Heart right ventricle (tissue), 16 donors: ENCODE results near the gene ING2. TPM values are rescaled to one million over a fixed set of nuclear protein-coding genes. Genes with fewer than 3 reads are reported as not detected.

Source experiments
- ATAC-seq, 8 donors: fragments of 200-7000 bp; cut with Tn5 transposase; one replicate each; pipeline ENCODE4 v1.9.1; 2020; ENCODE audit warnings: mild to moderate bottlenecking in 8 of 8, moderate library complexity in 8 of 8, moderate number of reproducible peaks in 1 of 8
- DNase-seq, 2 donors: peaks; one replicate each; pipeline ENCODE4 v3.0.0-alpha.2; 2020
- H3K27ac ChIP-seq, 10 donors: fragments of 200-600 bp; sonication (generic) in 2 of 10; one replicate each; pipeline versions ENCODE4 v1.5.0 to v1.8.0; 2020 to 2022; ENCODE audit warnings: mild to moderate bottlenecking in 3 of 10
- H3K27me3 ChIP-seq, 7 donors: fragments of 200-600 bp; one replicate each; pipeline ENCODE4 v1.8.0; 2021 to 2022; ENCODE audit warnings: mild to moderate bottlenecking in 2 of 7
- H3K36me3 ChIP-seq, 9 donors: fragments of 200-600 bp; sonication (generic) in 1 of 9; one replicate each; pipeline versions ENCODE4 v1.5.0 to v1.8.0; 2020 to 2022; ENCODE audit warnings: mild to moderate bottlenecking in 2 of 9
- H3K4me1 ChIP-seq, 9 donors: fragments of 200-600 bp; sonication (generic) in 1 of 9; one replicate each; pipeline versions ENCODE4 v1.5.0 to v1.8.0; 2020 to 2022; ENCODE audit warnings: mild to moderate bottlenecking in 4 of 9
- H3K4me3 ChIP-seq, 10 donors: fragments of 200-600 bp; sonication (generic) in 2 of 10; one replicate each; pipeline versions ENCODE4 v1.5.0 to v1.8.0; 2020 to 2022; ENCODE audit warnings: mild to moderate bottlenecking in 7 of 10, moderate library complexity in 2 of 10
- H3K9me3 ChIP-seq, 11 donors: fragments of 200-600 bp in 10 of 11; sonication (generic) in 2 of 11; one replicate each; pipeline versions ENCODE4 v1.5.0 to v1.8.0; 2013 to 2022; ENCODE audit warnings: mild to moderate bottlenecking in 2 of 11, control low read depth in 1 of 11, moderate library complexity in 1 of 11
- WGBS, 2 donors: extraction: QIAGEN DNeasy Blood & Tissue Kit; methylation state at CpG; one replicate each; pipeline ENCODE4 v1.1.7; 2013; ENCODE audit warnings: inconsistent platforms in 1 of 2; 5-methylcytosine and 5-hydroxymethylcytosine counted together
- intact Hi-C, 10 donors: fragments of 100-400 bp; cut with DNase I; formaldehyde crosslinking; loops; one replicate each; pipeline versions ENCODE4 v1.11.1 to v1.14.2; 2022
- polyA plus RNA-seq, 2 donors: library from polyadenylated mRNA; stranded (reverse); fragments of 200-250 nt; gene quantifications; one replicate each; pipeline ENCODE4 v1.2.3, GENCODE V29; 2013
- total RNA-seq, 10 donors: library from RNA; stranded (reverse); fragmentation: NEBNext Ultra II Directional in 3 of 10; extraction: Animal tissue kit (Norgen Biotek cat#: 25700) in 3 of 10; gene quantifications; one replicate each; pipeline versions ENCODE4 v1.2.1 to v1.2.4, GENCODE V29; 2021 to 2023
- TF ChIP-seq, protein P1 (sequence below), 9 donors: fragments of 200-600 bp; sonication (generic) in 2 of 9; IDR thresholded peaks; one replicate each; pipeline versions ENCODE4 v1.5.0 to v1.8.0; 2021 to 2022; ENCODE audit warnings: antibody characterized with exemption in 9 of 9, mild to moderate bottlenecking in 5 of 9, moderate library complexity in 1 of 9
- donor health status: Arrhythmogenic right ventricular cardiomyopathy.
- donor health status: ischemic (EF 13 %, LVEDD 7.1; RV severe dilation, severe dysfunction).
- donor health status: healthy with polysubstance abuse.
- donor health status: DM: no; HTN: yes; CAD: no.
- donor health status: DM: no; HTN: no; CAD: no.
- donor health status: ischemic (EF 25% LVEDD 6.9; RV normal size, moderate dysfunction).
- donor health status: ischemic (EF 25% LVEDD 5.7; RV mildly dilated, moderate dysfunction).
- donor health status: healthy.
- donor health status: DM: yes; HTN: yes; CAD: no.
- donor health status: Ischemic cardiomyopathy.
- donor health status: ischemic (EF 35%, LVEDD 5.7; RV mildly dilated, moderate dysfunction).
- donor health status: nonischemic (EF 11% LVEDD 7.7; RV severe dilation, severe dysfunction).
- donor health status: DM: yes; HTN: yes; CAD: no.
- donor health status: PGD.
- donor health status: ischemic (EF 29% LVEDD 5.4; RV normal size, mild dysfunction).
- donor health status: nonischemic (EF 23%, LVEDD 6.1; RV moderate dilation, normal function).

ING2 gene
- total and polyA plus RNA-seq, 12 donors, result 1.7 to 8.6 (median 5.2) TPM

DNA sequence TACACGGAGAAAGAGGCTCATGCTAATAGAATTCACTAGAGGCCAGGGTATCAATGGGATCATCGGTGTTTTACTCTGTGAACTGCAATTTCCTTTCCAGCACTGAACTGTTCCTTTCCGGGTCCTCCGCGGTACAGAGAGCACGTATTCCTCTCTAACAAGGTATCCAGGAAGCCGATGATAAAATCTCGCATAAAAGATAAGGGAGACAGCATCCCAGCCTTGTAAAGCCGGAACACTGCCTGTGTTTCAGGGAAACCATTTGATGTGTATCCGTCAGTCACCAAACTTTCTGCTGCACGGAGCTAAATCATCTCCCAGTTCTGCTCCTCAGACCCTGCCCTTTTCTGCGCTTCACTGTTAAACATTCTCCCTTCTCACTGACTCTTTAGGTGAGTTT is 54.0 kb downstream of the ING2 start:
- Histone ChIP-seq H3K9me3 (no peaks in the 10 kb centered on the region), H3K4me3 (no peak overlapping the region), H3K36me3 (no peaks in the 10 kb centered on the region), H3K27me3 (peaks cover 0 to 5% (median 0%) of the 10 kb centered on the region in 7 donors), H3K4me1 (no peaks in the 10 kb centered on the region), H3K27ac (no peak overlapping the region)
- TF ChIP-seq, protein P1, sequence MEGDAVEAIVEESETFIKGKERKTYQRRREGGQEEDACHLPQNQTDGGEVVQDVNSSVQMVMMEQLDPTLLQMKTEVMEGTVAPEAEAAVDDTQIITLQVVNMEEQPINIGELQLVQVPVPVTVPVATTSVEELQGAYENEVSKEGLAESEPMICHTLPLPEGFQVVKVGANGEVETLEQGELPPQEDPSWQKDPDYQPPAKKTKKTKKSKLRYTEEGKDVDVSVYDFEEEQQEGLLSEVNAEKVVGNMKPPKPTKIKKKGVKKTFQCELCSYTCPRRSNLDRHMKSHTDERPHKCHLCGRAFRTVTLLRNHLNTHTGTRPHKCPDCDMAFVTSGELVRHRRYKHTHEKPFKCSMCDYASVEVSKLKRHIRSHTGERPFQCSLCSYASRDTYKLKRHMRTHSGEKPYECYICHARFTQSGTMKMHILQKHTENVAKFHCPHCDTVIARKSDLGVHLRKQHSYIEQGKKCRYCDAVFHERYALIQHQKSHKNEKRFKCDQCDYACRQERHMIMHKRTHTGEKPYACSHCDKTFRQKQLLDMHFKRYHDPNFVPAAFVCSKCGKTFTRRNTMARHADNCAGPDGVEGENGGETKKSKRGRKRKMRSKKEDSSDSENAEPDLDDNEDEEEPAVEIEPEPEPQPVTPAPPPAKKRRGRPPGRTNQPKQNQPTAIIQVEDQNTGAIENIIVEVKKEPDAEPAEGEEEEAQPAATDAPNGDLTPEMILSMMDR (IDR thresholded peaks at IDR 0.05), result no peak
- no peak for DNase-seq
- no peak for ATAC-seq
- 50 to 53% methylated on average over 12 of the region's 12 CpGs for WGBS, 2 donors
- intact Hi-C loops, result no loop called here

DNA sequence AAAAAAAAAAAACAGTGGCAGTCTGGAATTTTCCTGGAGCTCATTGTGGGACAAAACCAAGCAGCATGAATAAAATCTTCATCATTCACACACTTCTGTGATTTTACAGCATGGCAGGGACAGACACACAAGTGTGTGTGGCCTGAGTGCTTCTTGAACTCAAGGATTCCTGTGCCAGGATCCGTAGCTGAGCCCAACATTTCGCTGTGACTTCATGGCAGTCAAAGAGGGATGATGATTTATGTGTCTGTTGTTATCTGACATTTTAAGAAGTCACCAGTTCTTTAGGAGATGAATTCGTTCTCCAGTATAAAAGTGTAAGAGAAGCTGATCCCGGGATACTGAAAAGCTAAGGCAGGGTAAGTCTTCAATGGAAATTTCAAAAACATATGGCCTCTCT is 57.0 kb downstream of the ING2 start:
- Histone ChIP-seq H3K9me3 (no peaks in the 10 kb centered on the region), H3K4me3 (no peak overlapping the region), H3K4me1 (no peaks in the 10 kb centered on the region), H3K27ac (no peak overlapping the region), H3K36me3 (no peaks in the 10 kb centered on the region), H3K27me3 (peaks cover 0 to 24% (median 7%) of the 10 kb centered on the region in 7 donors)
- ATAC-seq (no peak), DNase-seq (no peak)
- TF ChIP-seq, protein P1 (IDR thresholded peaks at IDR 0.05), result no peak
- 57 to 73% methylated on average over 4 of the region's 4 CpGs for WGBS, 2 donors
- intact Hi-C loops, result no loop called here

Other genes with a start within 250 kb of the ING2 start
- not detected for gene CLDN22, start 184.8 kb upstream of the ING2 start, total RNA-seq
- not detected for gene CLDN22, start 184.8 kb upstream of the ING2 start, polyA plus RNA-seq
- gene CLDN24, start 182.6 kb upstream of the ING2 start, total RNA-seq, result not detected
- not detected for gene CLDN24, start 182.6 kb upstream of the ING2 start, polyA plus RNA-seq
- 10 to 100 TPM in 5 of 10 donors, 1 to 10 TPM in 5; 8.0 to 12.7 (median 10.0) TPM for gene CDKN2AIP, start 60.4 kb upstream of the ING2 start, total RNA-seq
- gene CDKN2AIP, start 60.4 kb upstream of the ING2 start, polyA plus RNA-seq, result 1 to 10 TPM; 5.6 to 7.0 TPM
- 10 to 100 TPM; 13.7 to 17.8 (median 15.2) TPM for gene RWDD4, start 154.1 kb downstream of the ING2 start, total RNA-seq
- gene RWDD4, start 154.1 kb downstream of the ING2 start, polyA plus RNA-seq, result 10 to 100 TPM in 1 of 2 donors, 1 to 10 TPM in 1; 6.9 to 12.9 TPM
- 10 to 100 TPM; 15.3 to 24.1 (median 19.6) TPM for gene TRAPPC11, start 154.2 kb downstream of the ING2 start, total RNA-seq
- gene TRAPPC11, start 154.2 kb downstream of the ING2 start, polyA plus RNA-seq, result 10 to 100 TPM in 1 of 2 donors, 1 to 10 TPM in 1; 8.0 to 17.3 TPM